Astrocyte (in vitro differentiated cells and primary cell): ENCODE results near the gene OGFOD3. TPM values are rescaled to one million over a fixed set of nuclear protein-coding genes. Genes with fewer than 3 reads are reported as not detected.
"Not testable (repeated sequence)": the region's sequence is repeated elsewhere in the genome, so short reads cannot be mapped to it uniquely, and the experiment has no call there.

Experiments used
- DNase-seq: peaks from one replicate; pipeline ENCODE4 v3.0.0-alpha.2; 2010; ENCODE audit warnings: low read depth
- FAIRE-seq: peaks from 2 replicates; lab custom pipeline; 2011; peaks lifted over from hg19 to GRCh38; lab: Jason Lieb, UNC
- H2AFZ ChIP-seq: 2 replicates; pipeline ENCODE4 v1.6.0; 2012; ENCODE audit warnings: low read depth, low read length, inconsistent platforms
- H3K27ac ChIP-seq: 2 replicates; pipeline ENCODE4 v1.5.1; 2011; ENCODE audit warnings: low read depth, low read length, inconsistent platforms
- H3K27me3 ChIP-seq: 2 replicates; pipeline ENCODE4 v1.6.0; 2011; ENCODE audit warnings: low read length, inconsistent platforms; ENCODE audit not compliant: insufficient read depth
- H3K36me3 ChIP-seq: 2 replicates; pipeline ENCODE4 v1.5.1; 2011; ENCODE audit warnings: low read length, inconsistent platforms; ENCODE audit not compliant: insufficient read depth
- H3K4me1 ChIP-seq: 2 replicates; pipeline ENCODE4 v1.5.1; 2011; ENCODE audit warnings: low read length, inconsistent platforms; ENCODE audit not compliant: insufficient read depth
- H3K4me2 ChIP-seq: 2 replicates; pipeline ENCODE4 v1.6.0; 2012; ENCODE audit warnings: low read length, inconsistent platforms
- H3K4me3 ChIP-seq: 2 replicates; pipeline ENCODE4 v1.5.1; 2011; ENCODE audit warnings: low read depth, mild to moderate bottlenecking, low read length, inconsistent platforms; ENCODE audit not compliant: insufficient read depth
- H3K79me2 ChIP-seq: 2 replicates; pipeline ENCODE4 v1.6.0; 2012; ENCODE audit warnings: mild to moderate bottlenecking, low read length, inconsistent platforms; ENCODE audit not compliant: insufficient read depth
- H3K9ac ChIP-seq: 2 replicates; pipeline ENCODE4 v1.6.0; 2012; ENCODE audit warnings: mild to moderate bottlenecking, low read length, inconsistent platforms
- H3K9me3 ChIP-seq: 2 replicates; pipeline ENCODE4 v1.5.1; 2012; ENCODE audit warnings: low read depth, mild to moderate bottlenecking, low read length, inconsistent platforms; ENCODE audit not compliant: insufficient read depth
- H4K20me1 ChIP-seq: 2 replicates; pipeline ENCODE4 v1.6.0; 2012; ENCODE audit warnings: low read length, inconsistent platforms; ENCODE audit not compliant: insufficient read depth
- H3K27ac Mint-ChIP-seq: one replicate; pipeline ENCODE4 v1.8.0; 2021; ENCODE audit warnings: mild to moderate bottlenecking, mixed read lengths; ENCODE audit not compliant: unreplicated experiment
- H3K27me3 Mint-ChIP-seq: one replicate; pipeline ENCODE4 v1.8.0; 2021; ENCODE audit warnings: low read depth, mixed read lengths; ENCODE audit not compliant: unreplicated experiment
- H3K36me3 Mint-ChIP-seq: one replicate; pipeline ENCODE4 v1.8.0; 2021; ENCODE audit warnings: low read depth, mixed read lengths; ENCODE audit not compliant: unreplicated experiment
- H3K4me1 Mint-ChIP-seq: one replicate; pipeline ENCODE4 v1.8.0; 2021; ENCODE audit warnings: low read depth, mixed read lengths; ENCODE audit not compliant: unreplicated experiment
- H3K4me3 Mint-ChIP-seq: one replicate; pipeline ENCODE4 v1.8.0; 2021; ENCODE audit warnings: mild to moderate bottlenecking, moderate library complexity, mixed read lengths; ENCODE audit not compliant: unreplicated experiment
- H3K9me3 Mint-ChIP-seq: one replicate; pipeline ENCODE4 v1.8.0; 2021; ENCODE audit warnings: mild to moderate bottlenecking, mixed read lengths; ENCODE audit not compliant: unreplicated experiment
- EZH2 ChIP-seq: IDR thresholded peaks from 2 replicates; pipeline ENCODE4 v1.6.1; 2012; ENCODE audit warnings: mild to moderate bottlenecking, low read length, inconsistent platforms; ENCODE audit not compliant: insufficient read depth
- total RNA-seq: library from RNA; stranded (reverse); gene quantifications from 2 replicates; pipeline ENCODE4 v1.2.1, GENCODE V29; 2021
- TF ChIP-seq, protein P1 (sequence below): IDR thresholded peaks from 2 replicates; pipeline ENCODE4 v1.5.1; 2011; ENCODE audit warnings: low read depth, mild to moderate bottlenecking, inconsistent platforms, low read length, moderate library complexity; ENCODE audit not compliant: insufficient read depth

The OGFOD3 gene
- total RNA-seq, 1 donor from 2014 or later = 20.9 TPM

DNA sequence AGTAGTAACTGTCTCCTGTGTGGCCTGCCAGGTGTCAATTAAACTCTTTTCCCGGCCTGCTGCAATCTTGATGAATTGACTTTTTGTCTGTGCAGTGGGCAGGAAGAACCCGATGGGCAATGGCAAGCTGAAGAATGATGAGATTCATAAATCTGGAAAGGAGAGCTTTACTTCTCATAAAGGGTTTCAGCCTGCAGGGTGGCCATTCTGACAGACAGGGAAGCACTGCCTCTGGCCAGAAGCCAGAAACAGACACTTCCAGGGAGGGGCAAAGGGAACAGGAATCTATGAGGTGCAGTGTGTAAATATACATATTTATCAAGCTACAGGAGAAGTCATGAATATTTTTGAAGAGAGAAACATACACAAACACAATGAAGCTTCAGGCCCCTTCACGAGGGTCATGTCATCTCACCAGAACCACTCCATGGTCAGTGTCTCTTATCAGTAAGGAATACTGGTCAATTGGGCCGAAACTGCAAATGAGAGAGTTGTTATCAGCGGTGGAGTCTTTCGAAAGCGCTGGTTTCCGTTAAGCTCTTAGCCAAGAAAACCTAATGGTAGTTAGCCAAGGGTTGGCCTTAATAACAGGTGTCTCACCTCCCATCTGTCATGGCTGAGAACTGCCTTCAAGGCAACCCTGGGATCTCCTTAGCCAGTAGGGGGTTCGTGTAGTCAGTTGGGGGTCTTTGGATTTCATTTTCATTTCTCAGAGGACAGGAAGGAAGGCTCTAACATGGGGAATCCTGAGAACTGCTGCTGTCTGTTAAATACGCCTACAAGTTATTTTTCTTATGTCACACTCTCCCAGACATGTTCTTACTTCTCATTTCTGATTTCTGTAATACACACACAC, 38.9 kb upstream of the OGFOD3 start:
- H3K4me3 Mint-ChIP-seq = peak overlapping the region; percentile 83
- Histone ChIP-seq H3K36me3 (peaks cover 7% of the 10 kb centered on the region), H3K79me2 (peaks cover 14% of the 10 kb centered on the region), H2AFZ (peak overlapping the region; percentile 44), H3K4me1 (peaks cover 12% of the 10 kb centered on the region), H3K9me3 (no peaks in the 10 kb centered on the region), H3K4me2 (peak overlapping the region; percentile 90), H3K27ac (peak overlapping the region; percentile 97), H3K27me3 (no peaks in the 10 kb centered on the region), H4K20me1 (peaks cover 10% of the 10 kb centered on the region), H3K9ac (peak overlapping the region; percentile 93), H3K4me3 (peak overlapping the region; percentile 91)
- H3K36me3 Mint-ChIP-seq = peaks cover 6% of the 10 kb centered on the region
- peaks cover 9% of the 10 kb centered on the region for H3K4me1 Mint-ChIP-seq
- DNase-seq = no peak
- peak overlapping the region; percentile 87 for H3K27ac Mint-ChIP-seq
- FAIRE-seq = no peak
- TF ChIP-seq, protein P1, sequence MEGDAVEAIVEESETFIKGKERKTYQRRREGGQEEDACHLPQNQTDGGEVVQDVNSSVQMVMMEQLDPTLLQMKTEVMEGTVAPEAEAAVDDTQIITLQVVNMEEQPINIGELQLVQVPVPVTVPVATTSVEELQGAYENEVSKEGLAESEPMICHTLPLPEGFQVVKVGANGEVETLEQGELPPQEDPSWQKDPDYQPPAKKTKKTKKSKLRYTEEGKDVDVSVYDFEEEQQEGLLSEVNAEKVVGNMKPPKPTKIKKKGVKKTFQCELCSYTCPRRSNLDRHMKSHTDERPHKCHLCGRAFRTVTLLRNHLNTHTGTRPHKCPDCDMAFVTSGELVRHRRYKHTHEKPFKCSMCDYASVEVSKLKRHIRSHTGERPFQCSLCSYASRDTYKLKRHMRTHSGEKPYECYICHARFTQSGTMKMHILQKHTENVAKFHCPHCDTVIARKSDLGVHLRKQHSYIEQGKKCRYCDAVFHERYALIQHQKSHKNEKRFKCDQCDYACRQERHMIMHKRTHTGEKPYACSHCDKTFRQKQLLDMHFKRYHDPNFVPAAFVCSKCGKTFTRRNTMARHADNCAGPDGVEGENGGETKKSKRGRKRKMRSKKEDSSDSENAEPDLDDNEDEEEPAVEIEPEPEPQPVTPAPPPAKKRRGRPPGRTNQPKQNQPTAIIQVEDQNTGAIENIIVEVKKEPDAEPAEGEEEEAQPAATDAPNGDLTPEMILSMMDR = no peak
- TF ChIP-seq EZH2 = no peak
- H3K9me3 Mint-ChIP-seq = no peaks in the 10 kb centered on the region
- H3K27me3 Mint-ChIP-seq = no peaks in the 10 kb centered on the region

GRCh38 chr17:82453706-82454105, 35.3 kb upstream of the OGFOD3 start:
- peaks cover 20% of the 10 kb centered on the region for H3K79me2 ChIP-seq
- not testable (repeated sequence) for DNase-seq, H2AFZ ChIP-seq, H3K9me3 Mint-ChIP-seq, H3K4me2 ChIP-seq, FAIRE-seq, H3K27ac Mint-ChIP-seq, H3K9ac ChIP-seq, H3K27me3 ChIP-seq, H3K36me3 Mint-ChIP-seq, H3K4me3 Mint-ChIP-seq, H3K4me3 ChIP-seq, H3K9me3 ChIP-seq, H3K27me3 Mint-ChIP-seq, H3K27ac ChIP-seq, H3K36me3 ChIP-seq, H4K20me1 ChIP-seq
- H3K4me1 Mint-ChIP-seq = peaks cover 11% of the 10 kb centered on the region
- peaks cover 19% of the 10 kb centered on the region for H3K4me1 ChIP-seq

DNA sequence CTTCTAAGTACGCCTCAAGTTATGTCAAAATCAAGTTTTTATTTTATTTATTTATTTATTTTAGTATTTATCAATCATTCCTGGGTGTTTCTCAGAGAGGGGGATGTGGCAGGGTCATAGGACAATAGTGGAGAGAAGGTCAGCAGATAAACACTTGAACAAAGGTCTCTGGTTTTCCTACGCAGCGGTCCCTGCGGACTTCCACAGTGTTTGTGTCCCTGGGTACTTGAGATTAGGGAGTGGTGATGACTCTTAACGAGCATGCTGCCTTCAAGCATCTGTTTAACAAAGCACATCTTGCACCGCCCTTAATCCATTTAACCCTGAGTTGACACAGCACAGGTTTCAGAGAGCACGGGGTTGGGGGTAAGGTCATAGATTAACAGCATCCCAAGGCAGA, 34.8 kb upstream of the OGFOD3 start:
- H3K4me3 Mint-ChIP-seq, H4K20me1 ChIP-seq, DNase-seq, H3K9me3 Mint-ChIP-seq, H3K27me3 ChIP-seq, H2AFZ ChIP-seq, H3K27ac ChIP-seq, H3K9ac ChIP-seq, H3K27me3 Mint-ChIP-seq, H3K4me3 ChIP-seq, H3K36me3 ChIP-seq, H3K36me3 Mint-ChIP-seq, H3K4me2 ChIP-seq, FAIRE-seq, H3K9me3 ChIP-seq: not testable (repeated sequence)
- Histone ChIP-seq H3K79me2 (peaks cover 19% of the 10 kb centered on the region), H3K4me1 (peaks cover 19% of the 10 kb centered on the region)
- Mint-ChIP-seq H3K27ac (peak overlapping the region; percentile 18), H3K4me1 (peaks cover 11% of the 10 kb centered on the region)
